ENCODE results near the gene THRB.
"Not testable (repeated sequence)": the region's sequence is repeated elsewhere in the genome, so short reads cannot be mapped to it uniquely, and the experiment has no call there.

Gene THRB

GRCh38 chr3:24401090-24401810 is 93.4 kb downstream of the THRB start:
- in situ Hi-C loops (cut with MboI; ENCODE audit: low sequenced_read_pairs, unreplicated experiment) = no loop called here
- DNase-seq (ENCODE audit: low spot score) = no peak
- no peak for TF ChIP-seq CTCF (IDR thresholded peaks at IDR 0.05; ENCODE audit: borderline replicate concordance, control extremely low read depth, extremely low read depth, insufficient read depth, missing control alignments)

- TF ChIP-seq CTCF (IDR thresholded peaks at IDR 0.05; ENCODE audit: borderline replicate concordance, control extremely low read depth, extremely low read depth, insufficient read depth, missing control alignments) = no peak
- in situ Hi-C loops (cut with MboI; ENCODE audit: low sequenced_read_pairs, unreplicated experiment) = no loop called here
- DNase-seq (ENCODE audit: low spot score) = no peak
Measured at GRCh38 chr3:24400450-24400849, 94.2 kb downstream of the THRB start.

GRCh38 chr3:24400015-24400414 is 94.6 kb downstream of the THRB start:
- no peak for DNase-seq (ENCODE audit: low spot score)
- in situ Hi-C loops (cut with MboI; ENCODE audit: low sequenced_read_pairs, unreplicated experiment) = no loop called here

GRCh38 chr3:24399614-24400013 is 95.0 kb downstream of the THRB start:
- DNase-seq (ENCODE audit: low spot score) = no peak
- no peak for TF ChIP-seq CTCF (IDR thresholded peaks at IDR 0.05; ENCODE audit: borderline replicate concordance, control extremely low read depth, extremely low read depth, insufficient read depth, missing control alignments)
- in situ Hi-C loops (cut with MboI; ENCODE audit: low sequenced_read_pairs, unreplicated experiment) = no loop called here

More at GRCh38 chr3:24400015-24400414, 94.6 kb downstream of the THRB start:
- TF ChIP-seq CTCF (IDR thresholded peaks at IDR 0.05; ENCODE audit: borderline replicate concordance, control extremely low read depth, extremely low read depth, insufficient read depth, missing control alignments) = no peak

- in situ Hi-C loops (cut with MboI; ENCODE audit: low sequenced_read_pairs, unreplicated experiment) = not testable (repeated sequence)
Measured at GRCh38 chr3:24398712-24399111, 95.9 kb downstream of the THRB start.

GRCh38 chr3:24396338-24396737 is 98.3 kb downstream of the THRB start:
- in situ Hi-C loops (cut with MboI; ENCODE audit: low sequenced_read_pairs, unreplicated experiment) = no loop called here
- DNase-seq (ENCODE audit: low spot score) = no peak
- no peak for TF ChIP-seq CTCF (IDR thresholded peaks at IDR 0.05; ENCODE audit: borderline replicate concordance, control extremely low read depth, extremely low read depth, insufficient read depth, missing control alignments)

More at GRCh38 chr3:24398712-24399111, 95.9 kb downstream of the THRB start:
- not testable (repeated sequence) for DNase-seq (ENCODE audit: low spot score)

GRCh38 chr3:24394754-24395153 is 99.9 kb downstream of the THRB start:
- no peak for DNase-seq (ENCODE audit: low spot score)
- no peak for TF ChIP-seq CTCF (IDR thresholded peaks at IDR 0.05; ENCODE audit: borderline replicate concordance, control extremely low read depth, extremely low read depth, insufficient read depth, missing control alignments)
- in situ Hi-C loops (cut with MboI; ENCODE audit: low sequenced_read_pairs, unreplicated experiment) = no loop called here

Data from GM13976 (cell line).